ENCODE measurements around the gene ZNF428. TPM values are rescaled to one million over a fixed set of nuclear protein-coding genes. Genes with fewer than 3 reads are reported as not detected.

Gene ZNF428
- total RNA-seq, 1 donor from 2014 or later, result 53.4 TPM

DNA sequence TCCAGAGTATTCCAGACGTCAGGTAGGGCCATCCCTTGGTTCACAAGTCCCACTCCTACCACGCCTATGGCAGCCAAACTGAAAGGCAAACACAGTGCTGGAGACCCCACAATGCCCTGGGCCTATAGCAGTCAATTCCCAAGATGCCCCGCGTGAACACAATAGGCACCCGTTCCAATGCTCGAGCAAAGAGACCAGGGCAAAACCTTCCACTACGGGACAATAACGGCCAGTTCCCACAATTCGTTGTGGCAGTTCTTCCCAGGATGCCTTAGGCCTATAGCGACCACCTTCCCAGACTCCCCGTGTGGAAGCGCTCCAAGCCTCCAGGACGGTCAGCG is 538 bp downstream of the ZNF428 start:
- Histone ChIP-seq H3K9me3 (ENCODE audit: insufficient read depth, low read depth, low read length) (no peaks in the 10 kb centered on the region), H3K9ac (ENCODE audit: low read length) (peak overlapping the region; percentile 87), H3K36me3 (ENCODE audit: insufficient read depth, low read length) (no peaks in the 10 kb centered on the region), H3K4me3 (ENCODE audit: insufficient read depth, low read depth, low read length) (peak overlapping the region; percentile 80), H4K20me1 (ENCODE audit: insufficient read depth, low read length) (peaks cover 25% of the 10 kb centered on the region), H3K79me2 (ENCODE audit: insufficient read depth, low read length) (peaks cover 57% of the 10 kb centered on the region), H3K27me3 (ENCODE audit: insufficient read depth, low read length) (no peaks in the 10 kb centered on the region), H3K4me1 (ENCODE audit: insufficient read depth, low read length) (peaks cover 16% of the 10 kb centered on the region), H3K27ac (ENCODE audit: low read depth, low read length) (peak overlapping the region; percentile 91), H3K4me2 (ENCODE audit: low read length) (peak overlapping the region; percentile 93), H2AFZ (ENCODE audit: low read depth, low read length) (peak overlapping the region; percentile 88)
- no peaks in the 10 kb centered on the region for H3K27me3 Mint-ChIP-seq (ENCODE audit: low read depth, unreplicated experiment)
- H3K36me3 Mint-ChIP-seq (ENCODE audit: low read depth, unreplicated experiment), result peaks cover 6% of the 10 kb centered on the region
- TF ChIP-seq EZH2 (IDR thresholded peaks at IDR 0.05; ENCODE audit: insufficient read depth, low read length), result no peak
- TF ChIP-seq, protein P1, sequence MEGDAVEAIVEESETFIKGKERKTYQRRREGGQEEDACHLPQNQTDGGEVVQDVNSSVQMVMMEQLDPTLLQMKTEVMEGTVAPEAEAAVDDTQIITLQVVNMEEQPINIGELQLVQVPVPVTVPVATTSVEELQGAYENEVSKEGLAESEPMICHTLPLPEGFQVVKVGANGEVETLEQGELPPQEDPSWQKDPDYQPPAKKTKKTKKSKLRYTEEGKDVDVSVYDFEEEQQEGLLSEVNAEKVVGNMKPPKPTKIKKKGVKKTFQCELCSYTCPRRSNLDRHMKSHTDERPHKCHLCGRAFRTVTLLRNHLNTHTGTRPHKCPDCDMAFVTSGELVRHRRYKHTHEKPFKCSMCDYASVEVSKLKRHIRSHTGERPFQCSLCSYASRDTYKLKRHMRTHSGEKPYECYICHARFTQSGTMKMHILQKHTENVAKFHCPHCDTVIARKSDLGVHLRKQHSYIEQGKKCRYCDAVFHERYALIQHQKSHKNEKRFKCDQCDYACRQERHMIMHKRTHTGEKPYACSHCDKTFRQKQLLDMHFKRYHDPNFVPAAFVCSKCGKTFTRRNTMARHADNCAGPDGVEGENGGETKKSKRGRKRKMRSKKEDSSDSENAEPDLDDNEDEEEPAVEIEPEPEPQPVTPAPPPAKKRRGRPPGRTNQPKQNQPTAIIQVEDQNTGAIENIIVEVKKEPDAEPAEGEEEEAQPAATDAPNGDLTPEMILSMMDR (IDR thresholded peaks at IDR 0.05; ENCODE audit: insufficient read depth, low read depth, low read length), result no peak
- peak overlapping the region; percentile 89 for H3K27ac Mint-ChIP-seq (ENCODE audit: unreplicated experiment)
- no peak for DNase-seq (ENCODE audit: low read depth)
- peaks cover 4% of the 10 kb centered on the region for H3K4me1 Mint-ChIP-seq (ENCODE audit: low read depth, unreplicated experiment)
- H3K9me3 Mint-ChIP-seq (ENCODE audit: unreplicated experiment), result peaks cover under 1% of the 10 kb centered on the region
- FAIRE-seq, result no peak
- H3K4me3 Mint-ChIP-seq (ENCODE audit: unreplicated experiment), result peak overlapping the region; percentile 88

DNA sequence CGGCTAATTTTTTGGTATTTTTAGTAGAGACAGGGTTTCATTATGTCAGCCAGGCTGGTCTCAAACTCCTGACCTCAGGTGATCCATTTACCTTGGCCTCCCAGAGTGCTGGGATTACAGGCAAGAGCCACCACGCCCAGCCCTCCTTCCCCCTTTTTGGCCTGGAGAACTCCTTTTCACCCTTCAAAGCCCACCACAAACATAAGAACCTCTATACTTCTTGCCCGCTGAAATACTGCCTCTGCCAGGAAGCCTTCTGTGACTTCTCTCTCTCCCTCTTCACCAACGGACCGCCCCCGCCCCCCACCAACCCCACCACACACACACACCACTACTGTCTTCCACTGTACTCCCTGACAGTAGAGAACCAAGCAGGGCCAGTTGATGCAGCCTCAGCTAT is 2.5 kb downstream of the ZNF428 start:
- no peak overlapping the region for H3K9ac ChIP-seq (ENCODE audit: low read length)
- DNase-seq (ENCODE audit: low read depth) (no peak), FAIRE-seq (no peak)
- peak overlapping the region; percentile 41 for H3K27ac Mint-ChIP-seq (ENCODE audit: unreplicated experiment)
- no peak overlapping the region for H3K4me3 Mint-ChIP-seq (ENCODE audit: unreplicated experiment)
- no peak overlapping the region for H3K4me2 ChIP-seq (ENCODE audit: low read length)
- H3K27me3 ChIP-seq (ENCODE audit: insufficient read depth, low read length), result no peaks in the 10 kb centered on the region
- TF ChIP-seq, protein P1 (IDR thresholded peaks at IDR 0.05; ENCODE audit: insufficient read depth, low read depth, low read length), result no peak
- no peak for TF ChIP-seq EZH2 (IDR thresholded peaks at IDR 0.05; ENCODE audit: insufficient read depth, low read length)
- peaks cover 23% of the 10 kb centered on the region for H3K36me3 Mint-ChIP-seq (ENCODE audit: low read depth, unreplicated experiment)
- peaks cover 4% of the 10 kb centered on the region for H3K36me3 ChIP-seq (ENCODE audit: insufficient read depth, low read length)
- H3K27me3 Mint-ChIP-seq (ENCODE audit: low read depth, unreplicated experiment), result no peaks in the 10 kb centered on the region
- peaks cover 16% of the 10 kb centered on the region for H3K4me1 ChIP-seq (ENCODE audit: insufficient read depth, low read length)
- H2AFZ ChIP-seq (ENCODE audit: low read depth, low read length), result no peak overlapping the region
- peaks cover 33% of the 10 kb centered on the region for H4K20me1 ChIP-seq (ENCODE audit: insufficient read depth, low read length)
- no peak overlapping the region for H3K4me3 ChIP-seq (ENCODE audit: insufficient read depth, low read depth, low read length)
- no peak overlapping the region for H3K27ac ChIP-seq (ENCODE audit: low read depth, low read length)
- peaks cover 6% of the 10 kb centered on the region for H3K9me3 Mint-ChIP-seq (ENCODE audit: unreplicated experiment)
- H3K4me1 Mint-ChIP-seq (ENCODE audit: low read depth, unreplicated experiment), result peaks cover 4% of the 10 kb centered on the region
- peaks cover 75% of the 10 kb centered on the region for H3K79me2 ChIP-seq (ENCODE audit: insufficient read depth, low read length)
- no peaks in the 10 kb centered on the region for H3K9me3 ChIP-seq (ENCODE audit: insufficient read depth, low read depth, low read length)

DNA sequence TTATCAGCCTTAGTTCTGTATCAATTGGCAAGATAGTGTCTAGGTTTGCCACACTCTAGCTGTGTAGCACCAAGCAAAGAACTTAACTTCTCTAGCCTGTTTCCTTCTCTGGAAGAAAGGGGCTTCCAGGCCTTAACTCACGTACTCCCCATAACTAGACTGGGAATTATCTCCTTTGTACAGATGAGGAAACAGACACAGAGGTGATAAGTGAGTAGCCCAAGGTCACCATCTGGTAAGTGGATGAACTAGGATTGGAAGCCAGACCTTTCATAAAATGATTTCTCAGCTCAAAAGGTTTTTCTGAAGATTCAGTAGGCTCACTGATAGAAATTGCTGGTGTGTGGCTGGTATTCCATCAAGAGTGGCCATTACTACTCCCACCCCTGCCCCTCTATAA is 3.1 kb downstream of the ZNF428 start:
- FAIRE-seq (no peak), DNase-seq (ENCODE audit: low read depth) (no peak)
- Mint-ChIP-seq H3K27me3 (ENCODE audit: low read depth, unreplicated experiment) (no peaks in the 10 kb centered on the region), H3K4me3 (ENCODE audit: unreplicated experiment) (no peak overlapping the region), H3K27ac (ENCODE audit: unreplicated experiment) (no peak overlapping the region), H3K4me1 (ENCODE audit: low read depth, unreplicated experiment) (peaks cover 4% of the 10 kb centered on the region), H3K9me3 (ENCODE audit: unreplicated experiment) (peaks cover 8% of the 10 kb centered on the region), H3K36me3 (ENCODE audit: low read depth, unreplicated experiment) (peaks cover 29% of the 10 kb centered on the region)
- Histone ChIP-seq H3K27me3 (ENCODE audit: insufficient read depth, low read length) (no peaks in the 10 kb centered on the region), H4K20me1 (ENCODE audit: insufficient read depth, low read length) (peaks cover 38% of the 10 kb centered on the region), H3K27ac (ENCODE audit: low read depth, low read length) (no peak overlapping the region), H3K4me1 (ENCODE audit: insufficient read depth, low read length) (peaks cover 16% of the 10 kb centered on the region), H3K79me2 (ENCODE audit: insufficient read depth, low read length) (peaks cover 81% of the 10 kb centered on the region), H2AFZ (ENCODE audit: low read depth, low read length) (no peak overlapping the region), H3K9ac (ENCODE audit: low read length) (no peak overlapping the region), H3K9me3 (ENCODE audit: insufficient read depth, low read depth, low read length) (no peaks in the 10 kb centered on the region), H3K36me3 (ENCODE audit: insufficient read depth, low read length) (peaks cover 6% of the 10 kb centered on the region), H3K4me3 (ENCODE audit: insufficient read depth, low read depth, low read length) (no peak overlapping the region), H3K4me2 (ENCODE audit: low read length) (no peak overlapping the region)
- TF ChIP-seq, protein P1 (IDR thresholded peaks at IDR 0.05; ENCODE audit: insufficient read depth, low read depth, low read length), result no peak

All from astrocyte (in vitro differentiated cells and primary cell).